Stimulated activated CD8-positive, alpha-beta memory T cell treated with anti-CD3 and anti-CD28 coated beads, Interleukin-12 subunit alpha, Interleukin-12 subunit beta, amount 100 ng/mL, for 1 hour (primary cell): ENCODE results near the gene ANKRD35.
A peak's percentile ranks its signal among the peaks of the same experiment; 100 is the strongest.

Experiments
- DNase-seq: peaks from one replicate; pipeline ENCODE4 v3.0.0-alpha.2; 2020; ENCODE audit warnings: low read depth

Gene ANKRD35

GRCh38 chr1:145895471-145895870 is 9.8 kb upstream of the ANKRD35 start:
- no peak for DNase-seq

GRCh38 chr1:145893306-145894055 is 7.8 kb upstream of the ANKRD35 start:
- DNase-seq: no peak

GRCh38 chr1:145892486-145893087 is 6.9 kb upstream of the ANKRD35 start:
- DNase-seq: no peak

GRCh38 chr1:145891587-145892485 is 6.2 kb upstream of the ANKRD35 start:
- peak; percentile 19 for DNase-seq

GRCh38 chr1:145891143-145891542 is 5.5 kb upstream of the ANKRD35 start:
- DNase-seq: no peak

- DNase-seq: no peak
Observed at GRCh38 chr1:145889722-145890121, 4.1 kb upstream of the ANKRD35 start.

- no peak for DNase-seq
Observed at GRCh38 chr1:145887631-145888030, 2.0 kb upstream of the ANKRD35 start.

- no peak for DNase-seq
Observed at GRCh38 chr1:145886816-145887215, 1.1 kb upstream of the ANKRD35 start.

GRCh38 chr1:145886390-145886789 is 724 bp upstream of the ANKRD35 start:
- no peak for DNase-seq

GRCh38 chr1:145884675-145885074 is 991 bp downstream of the ANKRD35 start:
- no peak for DNase-seq

GRCh38 chr1:145879775-145880174 is 5.9 kb downstream of the ANKRD35 start:
- no peak for DNase-seq

- no peak for DNase-seq
Observed at GRCh38 chr1:145878724-145879123, 6.9 kb downstream of the ANKRD35 start.

- no peak for DNase-seq
Observed at GRCh38 chr1:145877923-145878486, 7.7 kb downstream of the ANKRD35 start.

GRCh38 chr1:145874646-145875045 is 11.0 kb downstream of the ANKRD35 start:
- no peak for DNase-seq

- peak; percentile 16 for DNase-seq
Observed at GRCh38 chr1:145871994-145872924, 13.4 kb downstream of the ANKRD35 start.

GRCh38 chr1:145868232-145868631 is 17.4 kb downstream of the ANKRD35 start:
- no peak for DNase-seq

GRCh38 chr1:145863282-145864018 is 22.2 kb downstream of the ANKRD35 start:
- no peak for DNase-seq

GRCh38 chr1:145859491-145860023 is 26.1 kb downstream of the ANKRD35 start:
- DNase-seq: peak; percentile 68

GRCh38 chr1:145858901-145859490 is 26.7 kb downstream of the ANKRD35 start, which contains the start of gene PIAS3:
TSS of gene PIAS3 (minus strand) at chr1:145859081. CDS start at chr1:145858990, 91 bp downstream.
- peak; percentile 68 for DNase-seq
